Ascending aorta (tissue), 2 donors: ENCODE results near the gene FHIT. TPM values are rescaled to one million over a fixed set of nuclear protein-coding genes. Genes with fewer than 3 reads are reported as not detected.

Source experiments
- DNase-seq, 2 donors: peaks; one replicate each; pipeline ENCODE4 v3.0.0-alpha.2; 2019; ENCODE audit warnings: low spot score in 2 of 2
- H3K27ac ChIP-seq, 2 donors: fragments of 200-600 bp; sonication (generic); one replicate each; pipeline ENCODE4 v1.5.1; 2016 to 2017; ENCODE audit warnings: mild to moderate bottlenecking in 1 of 2
- H3K27me3 ChIP-seq: fragments of 200-600 bp; sonication (generic); one replicate; pipeline ENCODE4 v1.5.1; 2017
- H3K36me3 ChIP-seq, 2 donors: fragments of 200-600 bp; sonication (generic); one replicate each; pipeline ENCODE4 v1.5.1; 2016
- H3K4me1 ChIP-seq, 2 donors: fragments of 200-600 bp; sonication (generic); one replicate each; pipeline ENCODE4 v1.5.1; 2016 to 2017; ENCODE audit warnings: mild to moderate bottlenecking in 1 of 2
- H3K4me3 ChIP-seq, 2 donors: fragments of 200-600 bp; sonication (generic); one replicate each; pipeline ENCODE4 v1.5.1; 2016 to 2017; ENCODE audit warnings: mild to moderate bottlenecking in 1 of 2
- H3K9me3 ChIP-seq, 2 donors: fragments of 200-600 bp; sonication (generic); one replicate each; pipeline ENCODE4 v1.5.1; 2016
- CTCF ChIP-seq, 3 experiments: fragments of 200-600 bp in 2 of 3; fragments of 450-650 bp in 1 of 3; sonication (generic) in 2 of 3; IDR thresholded peaks; one replicate each; pipeline ENCODE4 v1.5.1; 2016 to 2019; ENCODE audit warnings: antibody characterized with exemption in 3 of 3, mild to moderate bottlenecking in 1 of 3, moderate library complexity in 1 of 3
- intact Hi-C: fragments of 100-400 bp; cut with DNase I; formaldehyde crosslinking; loops from one replicate; pipeline ENCODE4 v1.15.1; 2023
- total RNA-seq: library from RNA; depleted of rRNA; stranded (reverse); fragments of >200 nt; gene quantifications from one replicate; pipeline ENCODE4 v1.1.0, GENCODE V29; 2016

The FHIT gene
- total RNA-seq, 1 donor from 2014 or later = 0.21 TPM

- Histone ChIP-seq H3K9me3 (no peaks in the 10 kb centered on the region), H3K27ac (no peak overlapping the region), H3K27me3 (no peaks in the 10 kb centered on the region), H3K4me1 (peaks cover 0 to 5% of the 10 kb centered on the region in 2 donors), H3K4me3 (no peak overlapping the region), H3K36me3 (no peaks in the 10 kb centered on the region)
- intact Hi-C loops = no loop called here
- no peak for TF ChIP-seq CTCF (IDR thresholded peaks at IDR 0.05)
- no peak for DNase-seq
Measured at GRCh38 chr3:61227799-61228198, 23.5 kb downstream of the FHIT start.

- Histone ChIP-seq H3K4me3 (no peak overlapping the region), H3K9me3 (no peaks in the 10 kb centered on the region), H3K4me1 (peaks cover 0 to 5% of the 10 kb centered on the region in 2 donors), H3K36me3 (no peaks in the 10 kb centered on the region), H3K27me3 (no peaks in the 10 kb centered on the region), H3K27ac (no peak overlapping the region)
- no peak for TF ChIP-seq CTCF (IDR thresholded peaks at IDR 0.05)
- DNase-seq = no peak
- intact Hi-C loops = no loop called here
Measured at GRCh38 chr3:61226166-61226686, 25.0 kb downstream of the FHIT start.

- Histone ChIP-seq H3K4me1 (peaks cover 0 to 5% of the 10 kb centered on the region in 2 donors), H3K27ac (no peak overlapping the region), H3K36me3 (no peaks in the 10 kb centered on the region), H3K27me3 (no peaks in the 10 kb centered on the region), H3K4me3 (no peak overlapping the region), H3K9me3 (no peaks in the 10 kb centered on the region)
- DNase-seq = no peak
- no peak for TF ChIP-seq CTCF (IDR thresholded peaks at IDR 0.05)
- intact Hi-C loops = no loop called here
Measured at GRCh38 chr3:61224823-61225222, 26.4 kb downstream of the FHIT start.

- H3K27me3 ChIP-seq = no peaks in the 10 kb centered on the region
- no peak overlapping the region for H3K27ac ChIP-seq
- no peaks in the 10 kb centered on the region for H3K9me3 ChIP-seq
- TF ChIP-seq CTCF (IDR thresholded peaks at IDR 0.05) = no peak
- H3K4me3 ChIP-seq = no peak overlapping the region
- intact Hi-C loops = no loop called here
- no peaks in the 10 kb centered on the region for H3K36me3 ChIP-seq
- no peak for DNase-seq
- H3K4me1 ChIP-seq = peaks cover 0 to 5% of the 10 kb centered on the region in 2 donors
Measured at GRCh38 chr3:61223451-61223850, 27.8 kb downstream of the FHIT start.

GRCh38 chr3:61222467-61222866 is 28.8 kb downstream of the FHIT start:
- Histone ChIP-seq H3K9me3 (no peaks in the 10 kb centered on the region), H3K4me3 (no peak overlapping the region), H3K27ac (no peak overlapping the region), H3K4me1 (peaks cover 0 to 2% of the 10 kb centered on the region in 2 donors), H3K27me3 (no peaks in the 10 kb centered on the region), H3K36me3 (no peaks in the 10 kb centered on the region)
- TF ChIP-seq CTCF (IDR thresholded peaks at IDR 0.05) = no peak
- intact Hi-C loops = no loop called here
- no peak for DNase-seq
